Left lung (tissue), 10 donors: ENCODE data around the gene ZNF451. TPM values are rescaled to one million over a fixed set of nuclear protein-coding genes. Genes with fewer than 3 reads are reported as not detected.

Source experiments
- ATAC-seq: fragments of 200-7000 bp; cut with Tn5 transposase; one replicate; pipeline ENCODE4 v1.9.1; 2020; ENCODE audit warnings: moderate library complexity
- DNase-seq, 4 donors: peaks; one replicate each; pipeline ENCODE4 v3.0.0-alpha.2; 2013 to 2020
- H3K27ac ChIP-seq, 2 donors: fragments of 200-600 bp; sonication (generic) in 1 of 2; one replicate each; pipeline versions ENCODE4 v1.5.0 to v1.8.0; 2020 to 2021
- H3K27me3 ChIP-seq, 2 donors: fragments of 200-600 bp; sonication (generic) in 1 of 2; one replicate each; pipeline versions ENCODE4 v1.5.0 to v1.8.0; 2020 to 2021
- H3K36me3 ChIP-seq, 2 donors: fragments of 200-600 bp; sonication (generic) in 1 of 2; one replicate each; pipeline versions ENCODE4 v1.5.0 to v1.8.0; 2020 to 2021
- H3K4me1 ChIP-seq, 2 donors: fragments of 200-600 bp; one replicate each; pipeline ENCODE4 v1.8.0; 2021
- H3K4me3 ChIP-seq, 2 donors: fragments of 200-600 bp; sonication (generic) in 1 of 2; one replicate each; pipeline versions ENCODE4 v1.5.0 to v1.8.0; 2020 to 2021; ENCODE audit warnings: mild to moderate bottlenecking in 1 of 2
- H3K9me3 ChIP-seq, 2 donors: fragments of 200-600 bp; sonication (generic) in 1 of 2; one replicate each; pipeline versions ENCODE4 v1.5.0 to v1.8.0; 2020 to 2021
- CTCF ChIP-seq, 2 donors: fragments of 200-600 bp; sonication (generic) in 1 of 2; IDR thresholded peaks; one replicate each; pipeline versions ENCODE4 v1.5.0 to v1.8.0; 2021; ENCODE audit warnings: antibody characterized with exemption in 2 of 2
- intact Hi-C, 2 donors: fragments of 100-400 bp; cut with DNase I; formaldehyde crosslinking; loops; one replicate each; pipeline versions ENCODE4 v1.11.2 to v1.14.2; 2022
- polyA plus RNA-seq, 6 donors: library from polyadenylated mRNA; unstranded; fragments of 120-200 nt; gene quantifications; one replicate each; pipeline ENCODE4 v1.2.1, GENCODE V29; 2013; ENCODE audit not compliant: insufficient read length in 6 of 6
- total RNA-seq, 2 donors: library from RNA; stranded (reverse); fragmentation: NEBNext Ultra II Directional; extraction: Animal tissue kit (Norgen Biotek cat#: 25700); gene quantifications; one replicate each; pipeline ENCODE4 v1.2.1, GENCODE V29; 2021
- donor health status: DM: no; HTN: yes; CAD: no.
- donor health status: DM: no; HTN: no; CAD: no.

The ZNF451 gene
- total and polyA plus RNA-seq, 8 donors, result 36.3 to 53.4 (median 48.0) TPM

GRCh38 chr6:57173056-57173885 lies 83.3 kb downstream of the ZNF451 start:
- Histone ChIP-seq H3K27ac (peak overlapping the region; percentile 79 to 92), H3K4me1 (peaks cover 0 to 21% of the 10 kb centered on the region in 2 donors), H3K36me3 (no peaks in the 10 kb centered on the region), H3K27me3 (no peaks in the 10 kb centered on the region), H3K9me3 (no peaks in the 10 kb centered on the region), H3K4me3 (peak overlapping the region; percentile 62 to 74)
- no peak for TF ChIP-seq CTCF (IDR thresholded peaks at IDR 0.05)
- DNase-seq, result no peak
- ATAC-seq, result peak; percentile 25
- intact Hi-C loops, result no loop called here

DNA sequence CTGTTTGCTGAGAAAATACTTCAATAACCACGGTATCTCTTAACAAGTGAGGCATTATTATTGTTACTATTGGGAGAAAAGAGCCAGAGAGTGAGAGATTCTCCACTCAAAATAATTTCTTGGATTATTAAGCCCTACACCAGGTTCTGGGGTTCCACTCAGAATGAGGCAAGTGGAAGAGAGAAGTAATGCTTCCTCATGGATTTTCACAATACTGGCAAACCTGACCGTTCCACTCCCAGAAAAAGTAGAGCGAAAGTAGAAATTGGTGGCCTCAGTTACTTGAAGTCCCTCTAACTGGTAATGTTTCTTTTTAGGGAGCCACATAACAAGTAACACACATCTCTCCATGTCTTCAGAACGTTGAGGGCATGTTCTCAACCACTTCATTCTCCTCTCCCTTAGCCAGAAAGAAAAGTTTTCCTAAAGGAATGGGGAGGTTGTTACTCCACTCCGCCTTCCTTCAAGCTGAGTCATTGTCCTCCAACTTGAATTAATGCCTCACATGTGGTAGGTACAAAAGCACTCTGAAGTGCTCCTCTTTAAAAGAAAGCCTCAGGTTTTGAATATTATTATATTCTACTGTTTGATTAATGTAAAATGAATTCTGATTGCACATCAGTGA lies 84.0 kb downstream of the ZNF451 start:
- ATAC-seq, result peak; percentile 37
- no peaks in the 10 kb centered on the region for H3K9me3 ChIP-seq

DNA sequence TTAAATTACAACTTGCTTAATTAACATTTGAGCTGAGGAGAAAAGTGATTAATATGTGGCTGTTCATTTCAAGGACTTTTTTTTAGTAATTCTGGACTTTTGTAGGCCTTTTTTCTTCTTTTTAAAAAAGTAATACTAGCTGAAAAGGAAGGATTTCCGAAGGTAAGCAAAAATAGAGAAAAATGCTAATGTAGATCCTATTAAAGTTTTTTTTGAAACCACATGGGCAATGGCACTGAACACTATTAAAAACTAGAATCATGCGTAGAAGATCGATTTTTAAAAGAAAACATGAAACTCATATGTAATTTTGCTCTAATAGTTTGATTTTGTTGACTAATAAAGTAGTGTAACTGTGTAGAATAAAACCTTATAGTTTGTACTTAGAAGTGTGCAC lies 84.5 kb downstream of the ZNF451 start:
- intact Hi-C loops, result no loop called here
- no peaks in the 10 kb centered on the region for H3K36me3 ChIP-seq
- TF ChIP-seq CTCF (IDR thresholded peaks at IDR 0.05), result no peak
- H3K9me3 ChIP-seq, result no peaks in the 10 kb centered on the region
- no peak for ATAC-seq
- H3K4me3 ChIP-seq, result peak overlapping the region; percentile 62 to 74
- peaks cover 0 to 21% of the 10 kb centered on the region in 2 donors for H3K4me1 ChIP-seq
- peak overlapping the region in 1 of 2 donors; percentile 92 for H3K27ac ChIP-seq
- DNase-seq, result no peak
- H3K27me3 ChIP-seq, result no peaks in the 10 kb centered on the region

More for the DNA sequence above, 84.0 kb downstream of the ZNF451 start:
- no peak for TF ChIP-seq CTCF (IDR thresholded peaks at IDR 0.05)
- no peaks in the 10 kb centered on the region for H3K36me3 ChIP-seq
- peak overlapping the region; percentile 62 to 74 for H3K4me3 ChIP-seq
- no peak for DNase-seq
- intact Hi-C loops, result no loop called here
- H3K27ac ChIP-seq, result peak overlapping the region; percentile 79 to 92
- no peaks in the 10 kb centered on the region for H3K27me3 ChIP-seq
- peaks cover 0 to 21% of the 10 kb centered on the region in 2 donors for H3K4me1 ChIP-seq

DNA sequence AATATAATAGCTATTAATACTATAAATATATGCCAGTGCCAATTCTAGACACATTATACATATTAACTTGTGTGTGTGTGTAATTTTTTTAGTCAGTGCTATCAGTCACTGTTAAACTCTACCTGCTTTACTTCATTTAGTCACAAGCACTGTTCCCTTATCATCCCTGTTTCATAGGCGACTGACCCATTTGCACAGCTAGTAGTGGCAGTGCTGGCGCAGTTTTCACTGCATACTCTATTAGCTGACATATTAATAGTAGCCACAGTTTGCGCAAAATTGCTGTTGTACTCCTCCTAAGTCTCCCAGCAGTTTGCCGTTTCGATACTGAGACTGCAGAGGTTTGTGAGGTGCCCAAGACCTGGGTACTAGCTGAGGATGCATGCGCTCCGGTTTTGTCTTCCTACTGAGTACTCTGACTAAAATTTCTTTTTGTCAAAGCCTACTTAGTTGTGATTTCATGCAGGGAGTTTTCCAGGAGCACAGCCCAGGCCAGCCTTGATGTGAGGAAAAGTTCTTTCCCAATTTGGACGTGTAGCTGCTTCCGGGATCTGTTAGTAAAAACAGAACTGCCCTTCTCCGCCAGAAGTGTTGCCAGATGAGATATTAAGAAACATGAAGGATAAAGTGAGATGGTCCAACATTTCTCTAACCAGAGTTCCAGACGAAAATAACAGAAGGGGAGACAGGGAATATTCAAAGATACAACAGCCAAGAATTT lies 87.7 kb downstream of the ZNF451 start:
- Histone ChIP-seq H3K27me3 (no peaks in the 10 kb centered on the region), H3K4me3 (no peak overlapping the region), H3K27ac (peak overlapping the region; percentile 13 to 72), H3K4me1 (peaks cover 0 to 14% of the 10 kb centered on the region in 2 donors), H3K9me3 (no peaks in the 10 kb centered on the region), H3K36me3 (peaks cover 0 to 6% of the 10 kb centered on the region in 2 donors)
- intact Hi-C loops, result no loop called here
- ATAC-seq (peak; percentile 6), DNase-seq (peak in 2 of 4 donors; percentile 51 to 68)
- TF ChIP-seq CTCF (IDR thresholded peaks at IDR 0.05), result no peak

DNA sequence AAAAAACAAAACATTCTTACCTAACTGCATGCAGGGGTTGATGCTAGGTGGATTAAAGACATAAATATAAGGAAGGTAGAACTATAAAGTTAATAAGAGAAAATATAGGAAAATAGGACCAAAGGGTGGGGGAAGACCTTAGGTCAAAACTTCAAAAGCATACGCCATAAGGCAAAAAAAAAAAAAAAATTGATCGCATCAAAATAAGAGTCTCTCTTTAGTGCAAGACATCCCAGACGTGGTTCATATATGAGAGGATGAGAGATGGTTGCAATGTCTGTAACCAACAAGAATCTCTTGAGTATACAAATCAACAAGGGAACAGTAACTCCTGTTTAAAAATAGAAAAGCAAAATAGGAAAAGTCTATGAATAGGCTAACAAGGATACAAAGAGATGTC lies 90.6 kb downstream of the ZNF451 start:
- H3K36me3 ChIP-seq, result peaks cover 0 to 16% of the 10 kb centered on the region in 2 donors
- no peak overlapping the region for H3K4me3 ChIP-seq
- no peak overlapping the region for H3K27ac ChIP-seq
- no peak for TF ChIP-seq CTCF (IDR thresholded peaks at IDR 0.05)
- intact Hi-C loops, result no loop called here
- H3K4me1 ChIP-seq, result no peaks in the 10 kb centered on the region
- H3K27me3 ChIP-seq, result no peaks in the 10 kb centered on the region
- ATAC-seq (no peak), DNase-seq (no peak)
- H3K9me3 ChIP-seq, result no peaks in the 10 kb centered on the region
